HCT116 (cell line): ENCODE results near the gene ENO2.

Experiments used
- EZH2phosphoT487 ChIP-seq: fragments of 200-600 bp; IDR thresholded peaks from 2 replicates; pipeline ENCODE4 v1.6.1; 2018; ENCODE audit warnings: antibody characterized with exemption, borderline replicate concordance
- POLR2A ChIP-seq: IDR thresholded peaks from 2 replicates; pipeline ENCODE4 v1.7.0; 2011; ENCODE audit warnings: borderline replicate concordance; ENCODE audit not compliant: insufficient read depth, insufficient read length; ENCODE audit errors: extremely low read depth
- YY1 ChIP-seq: IDR thresholded peaks from 2 replicates; pipeline ENCODE4 v1.6.1; 2011; ENCODE audit warnings: low read length, low read depth, moderate library complexity, mild to moderate bottlenecking; ENCODE audit not compliant: insufficient replicate concordance; ENCODE audit errors: extremely low read depth

DNA sequence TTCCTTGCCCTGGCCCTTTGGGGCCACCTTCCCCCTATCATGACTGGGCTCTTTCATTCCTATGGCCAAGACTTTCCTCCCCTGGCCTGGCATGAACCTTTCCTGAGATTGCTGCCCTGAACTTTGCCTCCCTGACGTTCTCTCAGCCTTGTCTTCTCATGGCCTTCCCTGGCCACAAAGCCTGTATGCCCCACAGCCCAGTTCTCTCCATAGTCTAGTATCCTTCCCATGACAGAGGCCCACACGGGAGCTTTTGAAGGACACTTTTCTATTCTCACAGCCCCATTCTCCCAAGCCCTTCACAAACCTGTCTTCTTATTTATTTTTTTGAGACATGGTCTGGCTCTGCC lies 24.8 kb downstream of the ENO2 start:
- TF ChIP-seq EZH2phosphoT487 (no peak), POLR2A (no peak), YY1 (no peak)
